Breast epithelium (tissue), 4 donors: ENCODE data around the gene TLDC2. TPM values are rescaled to one million over a fixed set of nuclear protein-coding genes. Genes with fewer than 3 reads are reported as not detected.
"Not testable (repeated sequence)": the region's sequence is repeated elsewhere in the genome, so short reads cannot be mapped to it uniquely, and the experiment has no call there.

ENCODE experiments used
- DNase-seq, 2 donors: peaks; one replicate each; pipeline ENCODE4 v3.0.0-alpha.2; 2019; ENCODE audit warnings: low spot score in 2 of 2
- H3K27ac ChIP-seq, 2 donors: fragments of 200-600 bp; sonication (generic) in 1 of 2; one replicate each; pipeline ENCODE4 v1.5.1; 2016 to 2019; ENCODE audit warnings: mild to moderate bottlenecking in 1 of 2
- H3K27me3 ChIP-seq, 2 donors: fragments of 200-600 bp; sonication (generic) in 1 of 2; one replicate each; pipeline versions ENCODE4 v1.5.1 to v1.6.0; 2017 to 2019; ENCODE audit warnings: control low read depth in 1 of 2, mild to moderate bottlenecking in 1 of 2
- H3K36me3 ChIP-seq: fragments of 200-600 bp; one replicate; pipeline ENCODE4 v1.5.1; 2019
- H3K4me1 ChIP-seq, 2 donors: fragments of 200-600 bp; sonication (generic); one replicate each; pipeline ENCODE4 v1.5.1; 2016 to 2019; ENCODE audit warnings: control low read depth in 1 of 2
- H3K4me3 ChIP-seq, 3 donors: fragments of 200-600 bp; sonication (generic); 1 replicate in 2 of 3; 2 replicates in 1 of 3; pipeline ENCODE4 v1.5.1; 2016 to 2019; ENCODE audit warnings: mild to moderate bottlenecking in 3 of 3, moderate library complexity in 2 of 3
- H3K9me3 ChIP-seq, 2 donors: fragments of 200-600 bp; sonication (generic) in 1 of 2; one replicate each; pipeline ENCODE4 v1.5.1; 2016 to 2019; ENCODE audit warnings: control low read depth in 1 of 2
- CTCF ChIP-seq, 3 donors: fragments of 450-650 bp; IDR thresholded peaks; one replicate each; pipeline ENCODE4 v1.5.1; 2016 to 2017; ENCODE audit warnings: antibody characterized with exemption in 3 of 3, mild to moderate bottlenecking in 3 of 3, moderate library complexity in 3 of 3
- POLR2A ChIP-seq: fragments of 450-650 bp; IDR thresholded peaks from one replicate; pipeline ENCODE4 v1.6.1; 2016; ENCODE audit warnings: antibody characterized with exemption, mild to moderate bottlenecking, moderate library complexity
- POLR2AphosphoS5 ChIP-seq, 3 donors: sonication (generic); formaldehyde crosslinking; IDR thresholded peaks; one replicate each; pipeline ENCODE4 v1.6.1; 2017; ENCODE audit warnings: antibody characterized with exemption in 3 of 3
- intact Hi-C: fragments of 100-400 bp; cut with DNase I; formaldehyde crosslinking; loops from one replicate; pipeline ENCODE4 v1.15.1; 2023; ENCODE audit warnings: low total_unique reads
- total RNA-seq, 3 donors: library from RNA; depleted of rRNA; stranded (reverse); fragments of >200 nt; gene quantifications; one replicate each; pipeline ENCODE4 v1.1.0, GENCODE V29; 2016

TLDC2 gene
- total RNA-seq, 3 donors from 2014 or later, result 1.1 TPM; not detected in 2

GRCh38 chr20:36929691-36930090 lies 53.8 kb downstream of the TLDC2 start:
- Histone ChIP-seq H3K4me1 (no peaks in the 10 kb centered on the region), H3K27ac (no peak overlapping the region), H3K4me3 (no peak overlapping the region), H3K9me3 (no peaks in the 10 kb centered on the region), H3K36me3 (no peaks in the 10 kb centered on the region), H3K27me3 (no peaks in the 10 kb centered on the region)
- no peak for DNase-seq
- intact Hi-C loops, result no loop called here
- TF ChIP-seq POLR2A (no peak), POLR2AphosphoS5 (IDR thresholded peaks at IDR 0.05) (no peak), CTCF (IDR thresholded peaks at IDR 0.05) (no peak)

GRCh38 chr20:36932067-36932466 lies 56.1 kb downstream of the TLDC2 start:
- intact Hi-C loops, H3K36me3 ChIP-seq: not testable (repeated sequence)

GRCh38 chr20:36932476-36933426 lies 56.8 kb downstream of the TLDC2 start:
- no peaks in the 10 kb centered on the region for H3K27me3 ChIP-seq
- H3K4me3 ChIP-seq, result no peak overlapping the region
- intact Hi-C loops, result no loop called here
- no peak overlapping the region for H3K27ac ChIP-seq
- H3K4me1 ChIP-seq, result no peaks in the 10 kb centered on the region
- H3K9me3 ChIP-seq, result no peaks in the 10 kb centered on the region
- no peaks in the 10 kb centered on the region for H3K36me3 ChIP-seq
- DNase-seq, result no peak
- TF ChIP-seq POLR2AphosphoS5 (IDR thresholded peaks at IDR 0.05), result no peak
- TF ChIP-seq CTCF (IDR thresholded peaks at IDR 0.05), result no peak
- no peak for TF ChIP-seq POLR2A

More at GRCh38 chr20:36932067-36932466, 56.1 kb downstream of the TLDC2 start:
- not testable (repeated sequence) for H3K27ac ChIP-seq, H3K4me1 ChIP-seq, H3K9me3 ChIP-seq, H3K27me3 ChIP-seq, H3K4me3 ChIP-seq, DNase-seq

- H3K9me3 ChIP-seq, intact Hi-C loops, H3K4me3 ChIP-seq, H3K27me3 ChIP-seq, DNase-seq, H3K27ac ChIP-seq, H3K36me3 ChIP-seq, H3K4me1 ChIP-seq: not testable (repeated sequence)
Observed at GRCh38 chr20:36933571-36933970, 57.6 kb downstream of the TLDC2 start.

GRCh38 chr20:36936341-36936740 lies 60.4 kb downstream of the TLDC2 start:
- no peak for TF ChIP-seq POLR2AphosphoS5 (IDR thresholded peaks at IDR 0.05)
- TF ChIP-seq CTCF (IDR thresholded peaks at IDR 0.05), result no peak
- no peak for TF ChIP-seq POLR2A
- no peaks in the 10 kb centered on the region for H3K4me1 ChIP-seq
- no peaks in the 10 kb centered on the region for H3K9me3 ChIP-seq
- no peaks in the 10 kb centered on the region for H3K27me3 ChIP-seq
- intact Hi-C loops, result no loop called here
- peak overlapping the region in 1 of 2 donors; percentile 49 for H3K27ac ChIP-seq
- H3K36me3 ChIP-seq, result no peaks in the 10 kb centered on the region
- DNase-seq, result no peak
- no peak overlapping the region for H3K4me3 ChIP-seq

GRCh38 chr20:36936761-36937401 lies 60.9 kb downstream of the TLDC2 start:
- H3K27me3 ChIP-seq, H3K36me3 ChIP-seq, intact Hi-C loops, H3K9me3 ChIP-seq, DNase-seq, H3K4me3 ChIP-seq, H3K4me1 ChIP-seq: not testable (repeated sequence)
- peak overlapping the region in 1 of 2 donors; percentile 49 for H3K27ac ChIP-seq
- peak in 1 of 3 donors; percentile 23 for TF ChIP-seq POLR2AphosphoS5 (IDR thresholded peaks at IDR 0.05)
